Neutrophil (primary cell): ENCODE results near the gene DISC1.
"Not testable (repeated sequence)": the region's sequence is repeated elsewhere in the genome, so short reads cannot be mapped to it uniquely, and the experiment has no call there.

Experiments used
- H3K27ac ChIP-seq: fragments of 200-600 bp; sonication (generic); 2 replicates; pipeline ENCODE4 v1.5.1; 2016; ENCODE audit warnings: mild to moderate bottlenecking, moderate library complexity
- H3K27me3 ChIP-seq: fragments of 200-600 bp; sonication (generic); 2 replicates; pipeline ENCODE4 v1.6.0; 2016; ENCODE audit warnings: mild to moderate bottlenecking
- H3K36me3 ChIP-seq: fragments of 200-600 bp; sonication (generic); 2 replicates; pipeline ENCODE4 v1.5.1; 2017
- H3K4me1 ChIP-seq, 2 experiments: fragments of 200-600 bp in 1 of 2; sonication (generic) in 1 of 2; 1 replicate in 1 of 2; 2 replicates in 1 of 2; pipeline versions ENCODE4 v1.5.1 to v1.6.1; 2013 to 2016; ENCODE audit warnings: low read depth in 1 of 2, low read length in 1 of 2, mild to moderate bottlenecking in 1 of 2, moderate library complexity in 1 of 2; ENCODE audit not compliant: control insufficient read depth in 1 of 2, insufficient read depth in 1 of 2
- H3K4me3 ChIP-seq, 2 experiments: fragments of 200-600 bp in 1 of 2; sonication (generic) in 1 of 2; 1 replicate in 1 of 2; 2 replicates in 1 of 2; pipeline ENCODE4 v1.5.1; 2013 to 2016; ENCODE audit warnings: low read depth in 1 of 2, low read length in 1 of 2, mild to moderate bottlenecking in 1 of 2, moderate library complexity in 1 of 2
- H3K9me3 ChIP-seq: fragments of 200-600 bp; sonication (generic); 2 replicates; pipeline ENCODE4 v1.5.1; 2016
- CTCF ChIP-seq: fragments of 200-600 bp; sonication (generic); IDR thresholded peaks from 2 replicates; pipeline ENCODE4 v1.5.1; 2016; ENCODE audit warnings: antibody characterized with exemption

The DISC1 gene

GRCh38 chr1:231727171-231727570 is 100.6 kb downstream of the DISC1 start:
- H3K27ac ChIP-seq = no peak overlapping the region
- peaks cover 0 to 6% of the 10 kb centered on the region in 2 experiments for H3K4me1 ChIP-seq
- H3K4me3 ChIP-seq = no peak overlapping the region
- H3K9me3 ChIP-seq = no peaks in the 10 kb centered on the region
- no peak for TF ChIP-seq CTCF
- H3K36me3 ChIP-seq = no peaks in the 10 kb centered on the region
- H3K27me3 ChIP-seq = no peaks in the 10 kb centered on the region

GRCh38 chr1:231728987-231729386 is 102.4 kb downstream of the DISC1 start:
- not testable (repeated sequence) for H3K27ac ChIP-seq

GRCh38 chr1:231729544-231729943 is 103.0 kb downstream of the DISC1 start:
- H3K4me3 ChIP-seq = no peak overlapping the region
- H3K27ac ChIP-seq = no peak overlapping the region
- no peaks in the 10 kb centered on the region for H3K27me3 ChIP-seq
- TF ChIP-seq CTCF = no peak
- no peaks in the 10 kb centered on the region for H3K9me3 ChIP-seq
- peaks cover 0 to 6% of the 10 kb centered on the region in 2 experiments for H3K4me1 ChIP-seq
- no peaks in the 10 kb centered on the region for H3K36me3 ChIP-seq

More at GRCh38 chr1:231728987-231729386, 102.4 kb downstream of the DISC1 start:
- not testable (repeated sequence) for H3K4me1 ChIP-seq, H3K4me3 ChIP-seq, H3K36me3 ChIP-seq, H3K9me3 ChIP-seq, H3K27me3 ChIP-seq

- Histone ChIP-seq H3K4me1 (no peaks in the 10 kb centered on the region), H3K27me3 (no peaks in the 10 kb centered on the region), H3K27ac (no peak overlapping the region), H3K4me3 (no peak overlapping the region), H3K9me3 (no peaks in the 10 kb centered on the region), H3K36me3 (no peaks in the 10 kb centered on the region)
- TF ChIP-seq CTCF = no peak
These were observed 104.7 kb downstream of the DISC1 start for GRCh38 chr1:231731268-231731667.

- Histone ChIP-seq H3K9me3 (no peaks in the 10 kb centered on the region), H3K36me3 (no peaks in the 10 kb centered on the region), H3K4me1 (no peaks in the 10 kb centered on the region), H3K27ac (no peak overlapping the region), H3K4me3 (no peak overlapping the region), H3K27me3 (no peaks in the 10 kb centered on the region)
- no peak for TF ChIP-seq CTCF
These were observed 106.5 kb downstream of the DISC1 start for GRCh38 chr1:231733063-231733462.

- TF ChIP-seq CTCF = no peak
- Histone ChIP-seq H3K4me3 (no peak overlapping the region), H3K4me1 (no peaks in the 10 kb centered on the region), H3K9me3 (no peaks in the 10 kb centered on the region), H3K27ac (no peak overlapping the region), H3K27me3 (no peaks in the 10 kb centered on the region), H3K36me3 (no peaks in the 10 kb centered on the region)
These were observed 107.1 kb downstream of the DISC1 start for GRCh38 chr1:231733672-231734071.
